IPS-18a (cell line): ENCODE data around the gene SEC16B.
"Not testable (repeated sequence)": the region's sequence is repeated elsewhere in the genome, so short reads cannot be mapped to it uniquely, and the experiment has no call there.

Experiments used
- H3K27ac ChIP-seq: one replicate; pipeline ENCODE4 v1.5.1; 2013; ENCODE audit warnings: low read length
- H3K27me3 ChIP-seq: one replicate; pipeline ENCODE4 v1.6.1; 2013; ENCODE audit warnings: mild to moderate bottlenecking, low read length; ENCODE audit not compliant: control insufficient read depth, insufficient read depth
- H3K36me3 ChIP-seq: one replicate; pipeline ENCODE4 v1.6.1; 2013; ENCODE audit warnings: low read depth, low read length; ENCODE audit not compliant: control insufficient read depth
- H3K4me1 ChIP-seq: one replicate; pipeline ENCODE4 v1.6.1; 2013; ENCODE audit warnings: low read depth, low read length; ENCODE audit not compliant: control insufficient read depth
- H3K4me3 ChIP-seq: one replicate; pipeline ENCODE4 v1.5.1; 2013; ENCODE audit warnings: low read length
- H3K9ac ChIP-seq: one replicate; pipeline ENCODE4 v1.6.1; 2013; ENCODE audit warnings: mild to moderate bottlenecking, low read length, moderate library complexity
- H3K9me3 ChIP-seq: one replicate; pipeline ENCODE4 v1.6.1; 2013; ENCODE audit warnings: low read depth, low read length; ENCODE audit not compliant: control insufficient read depth

SEC16B gene

GRCh38 chr1:177998696-177999631 is 29.1 kb upstream of the SEC16B start:
- H3K27ac ChIP-seq: no peak overlapping the region
- no peaks in the 10 kb centered on the region for H3K36me3 ChIP-seq
- H3K9me3 ChIP-seq: no peaks in the 10 kb centered on the region
- H3K4me3 ChIP-seq: no peak overlapping the region
- no peaks in the 10 kb centered on the region for H3K27me3 ChIP-seq
- H3K4me1 ChIP-seq: no peaks in the 10 kb centered on the region
- no peak overlapping the region for H3K9ac ChIP-seq

GRCh38 chr1:177996957-177997356 is 27.1 kb upstream of the SEC16B start:
- no peak overlapping the region for H3K9ac ChIP-seq
- no peak overlapping the region for H3K27ac ChIP-seq
- H3K4me1 ChIP-seq: no peaks in the 10 kb centered on the region
- no peaks in the 10 kb centered on the region for H3K36me3 ChIP-seq
- H3K9me3 ChIP-seq: no peaks in the 10 kb centered on the region
- no peak overlapping the region for H3K4me3 ChIP-seq
- H3K27me3 ChIP-seq: no peaks in the 10 kb centered on the region

GRCh38 chr1:177995369-177995768 is 25.5 kb upstream of the SEC16B start:
- H3K9ac ChIP-seq: no peak overlapping the region
- H3K4me3 ChIP-seq: no peak overlapping the region
- H3K27me3 ChIP-seq: no peaks in the 10 kb centered on the region
- H3K4me1 ChIP-seq: no peaks in the 10 kb centered on the region
- H3K9me3 ChIP-seq: no peaks in the 10 kb centered on the region
- no peaks in the 10 kb centered on the region for H3K36me3 ChIP-seq
- no peak overlapping the region for H3K27ac ChIP-seq

- not testable (repeated sequence) for H3K9me3 ChIP-seq, H3K9ac ChIP-seq, H3K27ac ChIP-seq, H3K36me3 ChIP-seq, H3K27me3 ChIP-seq, H3K4me3 ChIP-seq, H3K4me1 ChIP-seq
Observed at GRCh38 chr1:177986281-177986680, 16.4 kb upstream of the SEC16B start.

GRCh38 chr1:177984761-177985160 is 14.9 kb upstream of the SEC16B start:
- no peak overlapping the region for H3K4me3 ChIP-seq
- H3K4me1 ChIP-seq: peaks cover 9% of the 10 kb centered on the region
- H3K9me3 ChIP-seq: no peaks in the 10 kb centered on the region
- no peaks in the 10 kb centered on the region for H3K27me3 ChIP-seq
- no peak overlapping the region for H3K27ac ChIP-seq
- H3K9ac ChIP-seq: no peak overlapping the region
- H3K36me3 ChIP-seq: no peaks in the 10 kb centered on the region

GRCh38 chr1:177984136-177984525 is 14.3 kb upstream of the SEC16B start:
- Histone ChIP-seq H3K4me1 (peaks cover 9% of the 10 kb centered on the region), H3K27ac (no peak overlapping the region), H3K36me3 (no peaks in the 10 kb centered on the region), H3K9ac (no peak overlapping the region), H3K27me3 (no peaks in the 10 kb centered on the region), H3K4me3 (no peak overlapping the region), H3K9me3 (no peaks in the 10 kb centered on the region)

- Histone ChIP-seq H3K27me3 (no peaks in the 10 kb centered on the region), H3K36me3 (no peaks in the 10 kb centered on the region), H3K4me3 (no peak overlapping the region), H3K27ac (no peak overlapping the region), H3K4me1 (peaks cover 9% of the 10 kb centered on the region), H3K9ac (no peak overlapping the region), H3K9me3 (no peaks in the 10 kb centered on the region)
Observed at GRCh38 chr1:177983482-177984135, 13.8 kb upstream of the SEC16B start.

- H3K27me3 ChIP-seq: no peaks in the 10 kb centered on the region
- H3K27ac ChIP-seq: no peak overlapping the region
- no peak overlapping the region for H3K9ac ChIP-seq
- H3K36me3 ChIP-seq: no peaks in the 10 kb centered on the region
- peaks cover 9% of the 10 kb centered on the region for H3K4me1 ChIP-seq
- H3K4me3 ChIP-seq: no peak overlapping the region
- H3K9me3 ChIP-seq: no peaks in the 10 kb centered on the region
Observed at GRCh38 chr1:177983077-177983476, 13.2 kb upstream of the SEC16B start.

GRCh38 chr1:177981200-177981599 is 11.3 kb upstream of the SEC16B start:
- Histone ChIP-seq H3K27ac (no peak overlapping the region), H3K27me3 (no peaks in the 10 kb centered on the region), H3K36me3 (no peaks in the 10 kb centered on the region), H3K4me1 (peaks cover 9% of the 10 kb centered on the region), H3K9ac (no peak overlapping the region), H3K9me3 (no peaks in the 10 kb centered on the region), H3K4me3 (no peak overlapping the region)

- no peaks in the 10 kb centered on the region for H3K27me3 ChIP-seq
- peaks cover 7% of the 10 kb centered on the region for H3K4me1 ChIP-seq
Observed at GRCh38 chr1:177979272-177979671, 9.4 kb upstream of the SEC16B start.

GRCh38 chr1:177978530-177978929 is 8.7 kb upstream of the SEC16B start:
- no peak overlapping the region for H3K4me3 ChIP-seq
- no peaks in the 10 kb centered on the region for H3K27me3 ChIP-seq
- no peaks in the 10 kb centered on the region for H3K9me3 ChIP-seq
- H3K4me1 ChIP-seq: no peaks in the 10 kb centered on the region
- H3K9ac ChIP-seq: no peak overlapping the region
- no peaks in the 10 kb centered on the region for H3K36me3 ChIP-seq
- no peak overlapping the region for H3K27ac ChIP-seq

More at GRCh38 chr1:177979272-177979671, 9.4 kb upstream of the SEC16B start:
- H3K9me3 ChIP-seq: no peaks in the 10 kb centered on the region
- no peak overlapping the region for H3K9ac ChIP-seq
- no peak overlapping the region for H3K27ac ChIP-seq
- H3K36me3 ChIP-seq: no peaks in the 10 kb centered on the region
- no peak overlapping the region for H3K4me3 ChIP-seq

- no peaks in the 10 kb centered on the region for H3K27me3 ChIP-seq
- H3K27ac ChIP-seq: no peak overlapping the region
- no peak overlapping the region for H3K9ac ChIP-seq
- H3K9me3 ChIP-seq: no peaks in the 10 kb centered on the region
- no peaks in the 10 kb centered on the region for H3K36me3 ChIP-seq
- no peaks in the 10 kb centered on the region for H3K4me1 ChIP-seq
- no peak overlapping the region for H3K4me3 ChIP-seq
Observed at GRCh38 chr1:177977141-177977540, 7.3 kb upstream of the SEC16B start.
